ENCODE data around the gene EDEM3.
A peak's percentile ranks its signal among the peaks of the same experiment; 100 is the strongest.

Gene EDEM3

GRCh38 chr1:184754476-184755225 is at the start of gene EDEM3:
EDEM3 (minus strand) TSS chr1:184754858; CDS start chr1:184754646, 212 bp downstream.
- TF ChIP-seq ELF4 (IDR thresholded peaks at IDR 0.05) (peak; percentile 96), L3MBTL2 (conservative IDR thresholded peaks at IDR 0.05) (0 out of 2 replicates have a peak, but pooled peaks have one; percentile 9), HDGF (IDR thresholded peaks at IDR 0.05; ENCODE audit: borderline replicate concordance) (peak; percentile 79; the same call in 1 of the 2 replicates), NFRKB (IDR thresholded peaks at IDR 0.05) (no peak)
- ChIA-PET POLR2A (interaction anchor here (0.9 to 1.4 kb wide), 6 partner anchors 15 to 402 kb away, joined by 3 to 6 read pairs (median 4); no protein-coding TSS in a partner anchor), CTCF (no interaction called here)
- peak; percentile 99 for DNase-seq (ENCODE audit: extremely low spot score)

GRCh38 chr1:184804220-184804619 is 49.6 kb upstream of the EDEM3 start:
- POLR2A ChIA-PET: no interaction called here
- no peak for DNase-seq (ENCODE audit: extremely low spot score)
- TF ChIP-seq TARDBP (IDR thresholded peaks at IDR 0.05) (no peak), HDGF (IDR thresholded peaks at IDR 0.05; ENCODE audit: borderline replicate concordance) (no peak)
- CTCF ChIA-PET: no interaction called here

- no peak for DNase-seq (ENCODE audit: extremely low spot score)
- TF ChIP-seq BHLHE40 (IDR thresholded peaks at IDR 0.05; ENCODE audit: borderline replicate concordance) (no peak), LEF1 (IDR thresholded peaks at IDR 0.05; ENCODE audit: borderline replicate concordance) (no peak), ARNT (IDR thresholded peaks at IDR 0.05) (no peak), FOXM1 (IDR thresholded peaks at IDR 0.05; ENCODE audit: borderline replicate concordance) (no peak), FOXK2 (IDR thresholded peaks at IDR 0.05) (no peak), HDGF (IDR thresholded peaks at IDR 0.05; ENCODE audit: borderline replicate concordance) (no peak), TARDBP (IDR thresholded peaks at IDR 0.05) (no peak), SUZ12 (IDR thresholded peaks at IDR 0.05) (no peak), SP1 (IDR thresholded peaks at IDR 0.05) (no peak), FOXA1 (IDR thresholded peaks at IDR 0.05) (no peak), CTBP1 (IDR thresholded peaks at IDR 0.05; ENCODE audit: borderline replicate concordance) (no peak), ELF4 (IDR thresholded peaks at IDR 0.05) (no peak), ZNF384 (IDR thresholded peaks at IDR 0.05) (no peak), NFRKB (IDR thresholded peaks at IDR 0.05) (no peak), L3MBTL2 (conservative IDR thresholded peaks at IDR 0.05) (no peak)
- TF ChIP-seq, protein P1, sequence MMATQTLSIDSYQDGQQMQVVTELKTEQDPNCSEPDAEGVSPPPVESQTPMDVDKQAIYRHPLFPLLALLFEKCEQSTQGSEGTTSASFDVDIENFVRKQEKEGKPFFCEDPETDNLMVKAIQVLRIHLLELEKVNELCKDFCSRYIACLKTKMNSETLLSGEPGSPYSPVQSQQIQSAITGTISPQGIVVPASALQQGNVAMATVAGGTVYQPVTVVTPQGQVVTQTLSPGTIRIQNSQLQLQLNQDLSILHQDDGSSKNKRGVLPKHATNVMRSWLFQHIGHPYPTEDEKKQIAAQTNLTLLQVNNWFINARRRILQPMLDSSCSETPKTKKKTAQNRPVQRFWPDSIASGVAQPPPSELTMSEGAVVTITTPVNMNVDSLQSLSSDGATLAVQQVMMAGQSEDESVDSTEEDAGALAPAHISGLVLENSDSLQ (IDR thresholded peaks at IDR 0.05): no peak
- POLR2A ChIA-PET: no interaction called here
Measured at GRCh38 chr1:184803180-184803492, 48.5 kb upstream of the EDEM3 start.

DNA sequence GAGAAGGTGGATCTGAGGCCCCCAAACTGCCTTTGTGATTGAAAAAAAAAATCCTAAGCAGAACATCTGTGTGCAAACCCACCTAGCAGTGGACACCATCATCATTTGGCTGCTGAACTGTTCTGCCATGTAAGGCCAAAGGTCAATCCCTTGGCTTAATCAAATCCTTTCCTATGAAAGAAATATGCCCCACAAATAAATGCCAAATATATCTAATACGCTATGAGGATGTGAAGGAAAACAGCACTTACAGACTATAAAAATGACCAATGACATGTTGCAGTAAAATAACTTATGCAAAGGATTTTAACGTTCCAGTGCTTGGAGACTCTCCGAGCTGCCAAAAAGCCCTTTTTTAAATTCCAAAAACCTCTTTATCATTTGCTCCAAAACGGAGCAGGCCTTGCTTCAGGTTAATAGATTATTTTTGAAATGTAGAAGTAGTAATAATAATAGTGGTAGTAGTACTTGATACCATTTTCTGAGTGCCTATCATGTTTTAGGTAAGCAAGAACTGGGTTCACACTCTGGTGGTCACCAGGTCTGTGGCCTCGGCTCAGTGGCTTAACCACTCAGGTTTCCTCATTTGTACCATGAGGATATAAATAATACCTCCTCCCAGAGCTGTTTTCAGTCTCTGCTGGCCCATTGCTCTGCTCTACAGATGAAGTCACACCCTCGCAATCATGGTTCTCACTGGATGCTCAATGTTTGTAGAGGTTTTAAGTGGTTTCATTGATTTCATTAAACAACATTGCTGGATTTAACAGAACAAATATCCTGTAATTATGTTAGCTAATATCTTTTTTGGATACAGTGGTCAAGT is 47.9 kb upstream of the EDEM3 start:
- CTCF ChIA-PET: no interaction called here
- POLR2A ChIA-PET: no interaction called here
- DNase-seq (ENCODE audit: extremely low spot score): no peak
- no peak for TF ChIP-seq ELF4 (IDR thresholded peaks at IDR 0.05)
- TF ChIP-seq L3MBTL2 (conservative IDR thresholded peaks at IDR 0.05): no peak
- TF ChIP-seq, protein P1 (IDR thresholded peaks at IDR 0.05): no peak
- TF ChIP-seq NFRKB (IDR thresholded peaks at IDR 0.05): no peak
- TF ChIP-seq TARDBP (IDR thresholded peaks at IDR 0.05): no peak
- no peak for TF ChIP-seq FOXM1 (IDR thresholded peaks at IDR 0.05; ENCODE audit: borderline replicate concordance)
- no peak for TF ChIP-seq CTBP1 (IDR thresholded peaks at IDR 0.05; ENCODE audit: borderline replicate concordance)
- TF ChIP-seq SUZ12 (IDR thresholded peaks at IDR 0.05): no peak
- TF ChIP-seq LEF1 (IDR thresholded peaks at IDR 0.05; ENCODE audit: borderline replicate concordance): no peak
- TF ChIP-seq HDGF (IDR thresholded peaks at IDR 0.05; ENCODE audit: borderline replicate concordance): no peak
- no peak for TF ChIP-seq SP1 (IDR thresholded peaks at IDR 0.05)
- TF ChIP-seq FOXA1 (IDR thresholded peaks at IDR 0.05): no peak
- no peak for TF ChIP-seq ARNT (IDR thresholded peaks at IDR 0.05)
- no peak for TF ChIP-seq FOXK2 (IDR thresholded peaks at IDR 0.05)
- no peak for TF ChIP-seq BHLHE40 (IDR thresholded peaks at IDR 0.05; ENCODE audit: borderline replicate concordance)
- TF ChIP-seq ZNF384 (IDR thresholded peaks at IDR 0.05): no peak

More at GRCh38 chr1:184803180-184803492, 48.5 kb upstream of the EDEM3 start:
- CTCF ChIA-PET: no interaction called here

DNA sequence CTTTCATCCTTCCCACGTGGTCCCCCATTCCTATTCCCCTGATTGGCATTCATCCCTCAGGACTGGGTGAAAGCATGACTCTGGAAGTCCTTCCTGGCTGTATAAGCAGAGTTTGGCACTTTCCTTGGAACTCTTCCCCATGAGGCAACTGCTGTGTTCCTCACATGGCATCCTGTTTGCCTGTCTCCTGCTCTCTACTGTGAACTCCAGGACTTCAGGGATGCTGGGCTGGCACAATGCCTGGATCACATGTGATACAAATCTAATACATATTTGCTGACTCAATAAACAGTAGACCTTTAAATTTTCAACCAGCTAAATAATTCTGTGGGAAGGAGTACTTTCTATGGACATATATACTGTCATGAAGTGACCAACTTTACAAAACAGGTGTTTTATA is 46.8 kb upstream of the EDEM3 start:
- DNase-seq (ENCODE audit: extremely low spot score): no peak
- TF ChIP-seq HDGF (IDR thresholded peaks at IDR 0.05; ENCODE audit: borderline replicate concordance) (no peak), ZNF384 (IDR thresholded peaks at IDR 0.05) (no peak), TARDBP (IDR thresholded peaks at IDR 0.05) (no peak), FOXM1 (IDR thresholded peaks at IDR 0.05; ENCODE audit: borderline replicate concordance) (no peak), FOXA1 (IDR thresholded peaks at IDR 0.05) (no peak), FOXK2 (IDR thresholded peaks at IDR 0.05) (no peak)
- CTCF ChIA-PET: no interaction called here
- POLR2A ChIA-PET: no interaction called here

DNA sequence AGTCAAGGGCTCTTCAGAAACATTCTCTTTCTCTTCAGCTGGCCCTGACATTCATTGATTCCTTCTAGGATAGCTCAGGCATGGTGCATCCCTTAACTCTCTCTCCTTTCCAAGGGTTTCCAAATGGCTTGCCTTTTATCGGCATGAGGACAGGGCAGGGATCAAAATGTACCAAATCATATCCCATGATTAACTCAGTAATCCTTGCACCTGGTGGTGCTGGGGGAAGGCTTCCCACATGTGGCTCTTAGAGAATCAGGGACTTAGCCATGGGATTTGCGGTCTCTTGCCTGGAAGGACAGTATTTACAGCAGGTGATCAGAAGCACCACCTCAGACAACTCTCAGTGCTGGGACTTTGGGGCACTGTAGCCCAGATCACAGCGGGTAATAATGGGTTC is 46.2 kb upstream of the EDEM3 start:
- ChIA-PET POLR2A (no interaction called here), CTCF (no interaction called here)
- TF ChIP-seq FOXA1 (IDR thresholded peaks at IDR 0.05) (no peak), HDGF (IDR thresholded peaks at IDR 0.05; ENCODE audit: borderline replicate concordance) (no peak), SUZ12 (IDR thresholded peaks at IDR 0.05) (no peak), ARNT (IDR thresholded peaks at IDR 0.05) (no peak), LEF1 (IDR thresholded peaks at IDR 0.05; ENCODE audit: borderline replicate concordance) (no peak), TARDBP (IDR thresholded peaks at IDR 0.05) (no peak), NFRKB (IDR thresholded peaks at IDR 0.05) (no peak)
- no peak for DNase-seq (ENCODE audit: extremely low spot score)

GRCh38 chr1:184793967-184794366 is 39.3 kb upstream of the EDEM3 start:
- DNase-seq (ENCODE audit: extremely low spot score): no peak

More at GRCh38 chr1:184793967-184794366, 39.3 kb upstream of the EDEM3 start:
- CTCF ChIA-PET: no interaction called here
- POLR2A ChIA-PET: no interaction called here
- TF ChIP-seq SUZ12 (IDR thresholded peaks at IDR 0.05): no peak
- no peak for TF ChIP-seq FOXA1 (IDR thresholded peaks at IDR 0.05)
- TF ChIP-seq LEF1 (IDR thresholded peaks at IDR 0.05; ENCODE audit: borderline replicate concordance): no peak
- TF ChIP-seq ARNT (IDR thresholded peaks at IDR 0.05): no peak
- TF ChIP-seq NFRKB (IDR thresholded peaks at IDR 0.05): no peak
- TF ChIP-seq HDGF (IDR thresholded peaks at IDR 0.05; ENCODE audit: borderline replicate concordance): no peak
- TF ChIP-seq TARDBP (IDR thresholded peaks at IDR 0.05): no peak
- TF ChIP-seq ELF4 (IDR thresholded peaks at IDR 0.05): no peak
- TF ChIP-seq, protein P1 (IDR thresholded peaks at IDR 0.05): no peak
- TF ChIP-seq CTBP1 (IDR thresholded peaks at IDR 0.05; ENCODE audit: borderline replicate concordance): no peak
- TF ChIP-seq ZNF384 (IDR thresholded peaks at IDR 0.05): no peak
